ENCODE results near the gene LXN.

Gene LXN

DNA sequence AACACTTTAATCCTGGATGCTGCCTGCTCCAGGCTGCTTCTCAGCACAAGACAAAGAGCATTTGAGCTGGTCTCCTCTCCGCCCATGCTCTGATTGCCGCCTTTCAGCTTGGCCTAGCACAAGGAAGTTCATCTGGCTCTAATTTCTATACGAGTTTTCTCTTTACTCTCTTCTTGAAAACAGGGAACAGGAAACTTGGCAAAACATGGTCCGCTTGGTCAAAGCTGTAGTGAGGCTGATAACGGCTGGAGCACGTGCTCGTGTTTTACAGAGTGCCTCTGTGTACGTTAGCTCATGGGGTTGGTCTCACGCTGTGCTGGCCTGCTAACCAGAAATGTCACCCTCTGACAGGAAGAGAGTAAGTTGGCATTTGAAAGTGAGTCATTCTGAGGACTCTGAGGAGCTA, 40.6 kb upstream of the LXN start:
- H3K36me3 ChIP-seq (ENCODE audit: control insufficient read depth in 1 of 2, insufficient read depth in 2 of 2, low read length in 2 of 2) = peaks cover 0 to 3% of the 10 kb centered on the region in 2 experiments

GRCh38 chr3:158712443-158712842, 40.0 kb upstream of the LXN start:
- no CpG with 5 or more reads among the region's 1 CpG for WGBS (ENCODE audit: extremely low coverage, insufficient coverage, insufficient read length)

More for the DNA sequence above, 40.6 kb upstream of the LXN start:
- Histone ChIP-seq H2AFZ (ENCODE audit: insufficient read depth, low read length, poor library complexity) (no peak overlapping the region), H3K14ac (ENCODE audit: low read length) (no peak overlapping the region), H3K79me1 (ENCODE audit: low read length) (no peaks in the 10 kb centered on the region), H4K8ac (ENCODE audit: low read depth, low read length) (no peak overlapping the region), H2AK5ac (ENCODE audit: low read length) (no peak overlapping the region), H3K23ac (ENCODE audit: low read length) (no peak overlapping the region), H4K12ac (ENCODE audit: low read depth, low read length) (no peak overlapping the region), H2BK120ac (ENCODE audit: insufficient read depth, low read length, poor library complexity) (no peak overlapping the region), H3K4me2 (ENCODE audit: low read length) (no peak overlapping the region), H3K4me3 (ENCODE audit: low read depth, low read length) (no peak overlapping the region), H2BK5ac (ENCODE audit: low read depth, low read length, poor library complexity) (no peak overlapping the region), H3K9me3 (ENCODE audit: insufficient read depth, low read depth, low read length) (no peaks in the 10 kb centered on the region), H3K9ac (ENCODE audit: low read length) (no peak overlapping the region), H3K18ac (ENCODE audit: low read length) (no peak overlapping the region), H3K4me1 (ENCODE audit: control insufficient read depth in 1 of 2, insufficient read depth in 2 of 2, low read length in 2 of 2) (peaks cover 0 to 5% of the 10 kb centered on the region in 2 experiments), H3K79me2 (ENCODE audit: control insufficient read depth, insufficient read depth, low read length, poor library complexity) (no peaks in the 10 kb centered on the region), H4K91ac (ENCODE audit: low read depth, low read length) (no peak overlapping the region), H3K4ac (ENCODE audit: low read depth, low read length) (no peak overlapping the region), H2BK12ac (ENCODE audit: low read length) (no peak overlapping the region), H3K27me3 (ENCODE audit: insufficient read depth, low read length) (no peaks in the 10 kb centered on the region), H3K27ac (ENCODE audit: low read depth, low read length) (no peak overlapping the region)
- no CpG with 5 or more reads among the region's 9 CpGs for WGBS (ENCODE audit: extremely low coverage, insufficient coverage, insufficient read length)
- peak in 1 of 2 donors; percentile 30 for DNase-seq

DNA sequence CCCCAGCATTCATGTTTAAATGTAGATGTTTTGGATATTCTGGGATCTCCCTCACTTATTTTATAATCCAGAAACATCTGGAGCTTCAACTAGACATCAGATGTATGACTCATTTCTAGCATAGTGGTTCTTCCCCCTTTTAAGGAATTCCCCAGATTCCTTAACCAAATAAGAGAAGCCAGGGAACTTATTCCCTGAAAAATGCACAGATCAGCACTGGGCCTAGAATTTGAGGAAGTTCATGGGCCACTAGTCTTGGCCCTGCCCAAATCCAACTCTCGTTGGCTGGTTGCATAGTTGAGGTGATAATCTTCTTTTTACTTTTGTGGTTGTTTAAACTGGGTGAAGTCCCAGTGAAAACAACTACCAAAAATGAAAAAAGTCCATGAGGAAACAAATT, 39.4 kb upstream of the LXN start:
- H2BK12ac ChIP-seq (ENCODE audit: low read length) = no peak overlapping the region
- no peaks in the 10 kb centered on the region for H3K79me1 ChIP-seq (ENCODE audit: low read length)
- H3K36me3 ChIP-seq (ENCODE audit: control insufficient read depth in 1 of 2, insufficient read depth in 2 of 2, low read length in 2 of 2) = peaks cover 0 to 3% of the 10 kb centered on the region in 2 experiments
- no peak overlapping the region for H3K4ac ChIP-seq (ENCODE audit: low read depth, low read length)
- no peaks in the 10 kb centered on the region for H3K79me2 ChIP-seq (ENCODE audit: control insufficient read depth, insufficient read depth, low read length, poor library complexity)
- no peak overlapping the region for H4K12ac ChIP-seq (ENCODE audit: low read depth, low read length)
- no peak overlapping the region for H2BK5ac ChIP-seq (ENCODE audit: low read depth, low read length, poor library complexity)
- DNase-seq = peak in 1 of 2 donors; percentile 68
- H2AK5ac ChIP-seq (ENCODE audit: low read length) = no peak overlapping the region
- H3K4me3 ChIP-seq (ENCODE audit: low read depth, low read length) = no peak overlapping the region
- no peak overlapping the region for H3K27ac ChIP-seq (ENCODE audit: low read depth, low read length)
- no peak overlapping the region for H3K18ac ChIP-seq (ENCODE audit: low read length)
- H4K91ac ChIP-seq (ENCODE audit: low read depth, low read length) = no peak overlapping the region
- no peaks in the 10 kb centered on the region for H3K27me3 ChIP-seq (ENCODE audit: insufficient read depth, low read length)
- H2AFZ ChIP-seq (ENCODE audit: insufficient read depth, low read length, poor library complexity) = no peak overlapping the region
- no peak overlapping the region for H3K9ac ChIP-seq (ENCODE audit: low read length)
- H3K4me1 ChIP-seq (ENCODE audit: control insufficient read depth in 1 of 2, insufficient read depth in 2 of 2, low read length in 2 of 2) = peaks cover 0 to 5% of the 10 kb centered on the region in 2 experiments
- no peak overlapping the region for H3K23ac ChIP-seq (ENCODE audit: low read length)
- no peak overlapping the region for H4K8ac ChIP-seq (ENCODE audit: low read depth, low read length)
- H3K14ac ChIP-seq (ENCODE audit: low read length) = no peak overlapping the region
- no peak overlapping the region for H3K4me2 ChIP-seq (ENCODE audit: low read length)
- no peak overlapping the region for H2BK120ac ChIP-seq (ENCODE audit: insufficient read depth, low read length, poor library complexity)
- WGBS (ENCODE audit: extremely low coverage, insufficient coverage, insufficient read length) = no CpG with 5 or more reads among the region's 1 CpG
- H3K9me3 ChIP-seq (ENCODE audit: insufficient read depth, low read depth, low read length) = no peaks in the 10 kb centered on the region

More at GRCh38 chr3:158712443-158712842, 40.0 kb upstream of the LXN start:
- Histone ChIP-seq H3K4me3 (ENCODE audit: low read depth, low read length) (no peak overlapping the region), H2BK12ac (ENCODE audit: low read length) (no peak overlapping the region), H3K4me1 (ENCODE audit: control insufficient read depth in 1 of 2, insufficient read depth in 2 of 2, low read length in 2 of 2) (peaks cover 0 to 5% of the 10 kb centered on the region in 2 experiments), H3K27me3 (ENCODE audit: insufficient read depth, low read length) (no peaks in the 10 kb centered on the region), H2BK5ac (ENCODE audit: low read depth, low read length, poor library complexity) (no peak overlapping the region), H2AK5ac (ENCODE audit: low read length) (no peak overlapping the region), H2BK120ac (ENCODE audit: insufficient read depth, low read length, poor library complexity) (no peak overlapping the region), H3K4me2 (ENCODE audit: low read length) (no peak overlapping the region), H4K8ac (ENCODE audit: low read depth, low read length) (no peak overlapping the region), H3K23ac (ENCODE audit: low read length) (no peak overlapping the region), H3K27ac (ENCODE audit: low read depth, low read length) (no peak overlapping the region), H4K91ac (ENCODE audit: low read depth, low read length) (no peak overlapping the region), H3K9me3 (ENCODE audit: insufficient read depth, low read depth, low read length) (no peaks in the 10 kb centered on the region), H2AFZ (ENCODE audit: insufficient read depth, low read length, poor library complexity) (no peak overlapping the region), H3K36me3 (ENCODE audit: control insufficient read depth in 1 of 2, insufficient read depth in 2 of 2, low read length in 2 of 2) (peaks cover 0 to 3% of the 10 kb centered on the region in 2 experiments), H3K18ac (ENCODE audit: low read length) (no peak overlapping the region), H3K79me2 (ENCODE audit: control insufficient read depth, insufficient read depth, low read length, poor library complexity) (no peaks in the 10 kb centered on the region), H4K12ac (ENCODE audit: low read depth, low read length) (no peak overlapping the region), H3K9ac (ENCODE audit: low read length) (no peak overlapping the region), H3K4ac (ENCODE audit: low read depth, low read length) (no peak overlapping the region), H3K79me1 (ENCODE audit: low read length) (no peaks in the 10 kb centered on the region), H3K14ac (ENCODE audit: low read length) (no peak overlapping the region)
- no peak for DNase-seq

DNA sequence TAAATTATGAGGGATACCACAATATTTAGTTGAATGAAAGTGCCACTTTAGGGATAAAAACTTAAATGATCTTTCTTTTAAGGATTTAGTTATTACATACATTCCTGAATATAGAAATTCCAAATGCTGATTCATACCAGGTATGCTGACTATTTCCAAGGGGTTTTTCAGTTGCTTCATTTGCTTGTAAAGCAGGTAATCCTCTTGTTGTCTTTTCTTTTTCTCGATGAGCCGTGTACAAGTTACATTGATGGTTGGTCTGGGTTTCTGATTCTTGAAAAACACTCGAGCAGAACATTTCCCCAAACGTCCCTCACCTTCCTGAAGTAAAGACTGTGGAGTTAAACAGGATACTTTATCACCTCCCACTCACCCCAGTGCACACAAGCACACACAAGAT, 38.2 kb upstream of the LXN start:
- no peak overlapping the region for H2AK5ac ChIP-seq (ENCODE audit: low read length)
- peaks cover 0 to 3% of the 10 kb centered on the region in 2 experiments for H3K36me3 ChIP-seq (ENCODE audit: control insufficient read depth in 1 of 2, insufficient read depth in 2 of 2, low read length in 2 of 2)
- no peak overlapping the region for H2BK12ac ChIP-seq (ENCODE audit: low read length)
- H3K79me2 ChIP-seq (ENCODE audit: control insufficient read depth, insufficient read depth, low read length, poor library complexity) = no peaks in the 10 kb centered on the region
- no peak overlapping the region for H3K27ac ChIP-seq (ENCODE audit: low read depth, low read length)
- H2AFZ ChIP-seq (ENCODE audit: insufficient read depth, low read length, poor library complexity) = no peak overlapping the region
- no peak overlapping the region for H2BK5ac ChIP-seq (ENCODE audit: low read depth, low read length, poor library complexity)
- H3K4ac ChIP-seq (ENCODE audit: low read depth, low read length) = no peak overlapping the region
- DNase-seq = peak in 1 of 2 donors; percentile 67
- H3K23ac ChIP-seq (ENCODE audit: low read length) = no peak overlapping the region
- H3K14ac ChIP-seq (ENCODE audit: low read length) = no peak overlapping the region
- H3K9ac ChIP-seq (ENCODE audit: low read length) = no peak overlapping the region
- peaks cover 0 to 5% of the 10 kb centered on the region in 2 experiments for H3K4me1 ChIP-seq (ENCODE audit: control insufficient read depth in 1 of 2, insufficient read depth in 2 of 2, low read length in 2 of 2)
- H3K4me2 ChIP-seq (ENCODE audit: low read length) = no peak overlapping the region
- H4K91ac ChIP-seq (ENCODE audit: low read depth, low read length) = no peak overlapping the region
- no peaks in the 10 kb centered on the region for H3K27me3 ChIP-seq (ENCODE audit: insufficient read depth, low read length)
- no peaks in the 10 kb centered on the region for H3K79me1 ChIP-seq (ENCODE audit: low read length)
- no peak overlapping the region for H3K18ac ChIP-seq (ENCODE audit: low read length)
- no CpG with 5 or more reads among the region's 4 CpGs for WGBS (ENCODE audit: extremely low coverage, insufficient coverage, insufficient read length)
- H4K12ac ChIP-seq (ENCODE audit: low read depth, low read length) = no peak overlapping the region
- H4K8ac ChIP-seq (ENCODE audit: low read depth, low read length) = no peak overlapping the region
- no peak overlapping the region for H2BK120ac ChIP-seq (ENCODE audit: insufficient read depth, low read length, poor library complexity)
- no peaks in the 10 kb centered on the region for H3K9me3 ChIP-seq (ENCODE audit: insufficient read depth, low read depth, low read length)
- H3K4me3 ChIP-seq (ENCODE audit: low read depth, low read length) = no peak overlapping the region

Data from trophoblast cell (in vitro differentiated cells and primary cell).